GM19324 (cell line): ENCODE results near the gene PLSCR4.
"Not testable (repeated sequence)": the region's sequence is repeated elsewhere in the genome, so short reads cannot be mapped to it uniquely, and the experiment has no call there.

Experiments
- ATAC-seq: cut with Tn5 transposase; IDR thresholded peaks from one replicate; pipeline ENCODE4 v1.9.1; 2021; ENCODE audit warnings: mild to moderate bottlenecking, moderate library complexity; ENCODE audit not compliant: unreplicated experiment, low FRiP score

The PLSCR4 gene

GRCh38 chr3:146249921-146250320 lies 984 bp downstream of the PLSCR4 start:
- ATAC-seq, result no peak

- no peak for ATAC-seq
These were observed 3.0 kb downstream of the PLSCR4 start for GRCh38 chr3:146247911-146248310.

- ATAC-seq, result no peak
These were observed 4.4 kb downstream of the PLSCR4 start for GRCh38 chr3:146246526-146246925.

- no peak for ATAC-seq
These were observed 7.3 kb downstream of the PLSCR4 start for GRCh38 chr3:146243559-146243958.

GRCh38 chr3:146241523-146242240 lies 9.2 kb downstream of the PLSCR4 start:
- no peak for ATAC-seq

- ATAC-seq, result no peak
These were observed 17.4 kb downstream of the PLSCR4 start for GRCh38 chr3:146233487-146233886.

GRCh38 chr3:146227486-146227885 lies 23.4 kb downstream of the PLSCR4 start:
- no peak for ATAC-seq

- no peak for ATAC-seq
These were observed 24.0 kb downstream of the PLSCR4 start for GRCh38 chr3:146226881-146227280.

GRCh38 chr3:146225458-146225857 lies 25.4 kb downstream of the PLSCR4 start:
- not testable (repeated sequence) for ATAC-seq

- ATAC-seq, result no peak
These were observed 27.2 kb downstream of the PLSCR4 start for GRCh38 chr3:146223401-146224373.

- ATAC-seq, result no peak
These were observed 28.5 kb downstream of the PLSCR4 start for GRCh38 chr3:146222204-146223046.

- ATAC-seq, result no peak
These were observed 29.6 kb downstream of the PLSCR4 start for GRCh38 chr3:146221276-146221675.

- ATAC-seq, result no peak
These were observed 31.7 kb downstream of the PLSCR4 start for GRCh38 chr3:146218880-146219866.

- ATAC-seq, result no peak
These were observed 33.6 kb downstream of the PLSCR4 start for GRCh38 chr3:146217324-146217723.

GRCh38 chr3:146214493-146214892 lies 36.4 kb downstream of the PLSCR4 start:
- ATAC-seq, result no peak

GRCh38 chr3:146209371-146209770 lies 41.5 kb downstream of the PLSCR4 start:
- no peak for ATAC-seq

- ATAC-seq, result no peak
These were observed 47.1 kb downstream of the PLSCR4 start for GRCh38 chr3:146203776-146204175.

- no peak for ATAC-seq
These were observed 50.3 kb downstream of the PLSCR4 start for GRCh38 chr3:146200461-146201220.

GRCh38 chr3:146199762-146200161 lies 51.1 kb downstream of the PLSCR4 start:
- no peak for ATAC-seq
